Stimulated activated naive CD8-positive, alpha-beta T cell treated with anti-CD3 and anti-CD28 coated beads, Interleukin-15, Interleukin-2, amounts not matched to agents 100 U/mL and 50 U/mL, for 24 hours (primary cell): ENCODE measurements around the gene COL15A1.
"Not testable (repeated sequence)": the region's sequence is repeated elsewhere in the genome, so short reads cannot be mapped to it uniquely, and the experiment has no call there.

Source experiments
- ATAC-seq: fragments of 150-1000 bp; cut with Tn5 transposase; one replicate; pipeline ENCODE4 v1.10.0; 2021
- DNase-seq: peaks from one replicate; pipeline ENCODE4 v3.0.0; 2021

Gene COL15A1

GRCh38 chr9:98943682-98944056, at the start of gene COL15A1:
TSS of gene COL15A1 (plus strand) at chr9:98943907. CDS start at chr9:98944062, 155 bp downstream.
- ATAC-seq = no peak
- no peak for DNase-seq

- no peak for DNase-seq
- ATAC-seq = no peak
Measured at GRCh38 chr9:98894171-98894570, 49.5 kb upstream of the COL15A1 start.

GRCh38 chr9:98894761-98895160, 48.9 kb upstream of the COL15A1 start:
- DNase-seq = no peak
- no peak for ATAC-seq

GRCh38 chr9:98896632-98897031, 47.1 kb upstream of the COL15A1 start:
- no peak for ATAC-seq
- no peak for DNase-seq

GRCh38 chr9:98897745-98898144, 46.0 kb upstream of the COL15A1 start:
- no peak for DNase-seq

GRCh38 chr9:98899408-98900056, 44.2 kb upstream of the COL15A1 start:
- no peak for ATAC-seq
- peak; percentile 5 for DNase-seq

More at GRCh38 chr9:98897745-98898144, 46.0 kb upstream of the COL15A1 start:
- ATAC-seq = no peak

- ATAC-seq (no peak), DNase-seq (no peak)
Measured at GRCh38 chr9:98900244-98900643, 43.5 kb upstream of the COL15A1 start.

GRCh38 chr9:98900725-98901124, 43.0 kb upstream of the COL15A1 start:
- no peak for DNase-seq
- no peak for ATAC-seq

- ATAC-seq, DNase-seq: not testable (repeated sequence)
Measured at GRCh38 chr9:98901843-98902242, 41.9 kb upstream of the COL15A1 start.

- no peak for ATAC-seq
- DNase-seq = no peak
Measured at GRCh38 chr9:98902516-98902915, 41.2 kb upstream of the COL15A1 start.

- DNase-seq (no peak), ATAC-seq (no peak)
Measured at GRCh38 chr9:98902925-98903324, 40.8 kb upstream of the COL15A1 start.

GRCh38 chr9:98903961-98904411, 39.7 kb upstream of the COL15A1 start:
- DNase-seq = no peak
- ATAC-seq = no peak

- ATAC-seq (no peak), DNase-seq (no peak)
Measured at GRCh38 chr9:98905015-98905414, 38.7 kb upstream of the COL15A1 start.

GRCh38 chr9:98906273-98907040, 37.2 kb upstream of the COL15A1 start:
- DNase-seq (no peak), ATAC-seq (no peak)

GRCh38 chr9:98907055-98907454, 36.7 kb upstream of the COL15A1 start:
- no peak for DNase-seq
- no peak for ATAC-seq

- ATAC-seq = no peak
- DNase-seq = no peak
Measured at GRCh38 chr9:98908897-98909634, 34.6 kb upstream of the COL15A1 start.

GRCh38 chr9:98909935-98910334, 33.8 kb upstream of the COL15A1 start:
- DNase-seq (no peak), ATAC-seq (no peak)

- no peak for DNase-seq
- ATAC-seq = no peak
Measured at GRCh38 chr9:98911042-98911441, 32.7 kb upstream of the COL15A1 start.

GRCh38 chr9:98911738-98912137, 32.0 kb upstream of the COL15A1 start:
- not testable (repeated sequence) for DNase-seq, ATAC-seq

GRCh38 chr9:98912450-98912849, 31.3 kb upstream of the COL15A1 start:
- DNase-seq (no peak), ATAC-seq (no peak)

- ATAC-seq = no peak
Measured at GRCh38 chr9:98913044-98913443, 30.7 kb upstream of the COL15A1 start.

GRCh38 chr9:98913705-98914104, 30.0 kb upstream of the COL15A1 start:
- no peak for ATAC-seq
- no peak for DNase-seq

More at GRCh38 chr9:98913044-98913443, 30.7 kb upstream of the COL15A1 start:
- DNase-seq = no peak

- no peak for ATAC-seq
- no peak for DNase-seq
Measured at GRCh38 chr9:98915599-98915998, 28.1 kb upstream of the COL15A1 start.
